Tibial nerve (tissue), 4 donors: ENCODE results near the gene ERBB4.

Experiments
- CTCF ChIP-seq, 5 experiments: fragments of 200-600 bp in 3 of 5; fragments of 450-650 bp in 2 of 5; sonication (generic) in 3 of 5; IDR thresholded peaks; one replicate each; pipeline ENCODE4 v1.5.1; 2016 to 2019; ENCODE audit warnings: antibody characterized with exemption in 5 of 5, mild to moderate bottlenecking in 3 of 5, moderate library complexity in 2 of 5
- EP300 ChIP-seq, 2 donors: sonication (generic); formaldehyde crosslinking; IDR thresholded peaks; one replicate each; pipeline ENCODE4 v1.6.1; 2017; ENCODE audit warnings: antibody characterized with exemption in 2 of 2, mild to moderate bottlenecking in 1 of 2
- POLR2A ChIP-seq, 2 donors: fragments of 450-650 bp; IDR thresholded peaks; one replicate each; pipeline ENCODE4 v1.6.1; 2017; ENCODE audit warnings: antibody characterized with exemption in 2 of 2, mild to moderate bottlenecking in 2 of 2, moderate library complexity in 2 of 2

GRCh38 chr2:211751848-211752247 lies 786.8 kb downstream of the ERBB4 start:
- TF ChIP-seq POLR2A (IDR thresholded peaks at IDR 0.05), result no peak
- TF ChIP-seq EP300 (IDR thresholded peaks at IDR 0.05), result no peak
- no peak for TF ChIP-seq CTCF (IDR thresholded peaks at IDR 0.05)
